GM23338 (cell line): ENCODE measurements around the gene FRS2. TPM values are rescaled to one million over a fixed set of nuclear protein-coding genes. Genes with fewer than 3 reads are reported as not detected.

Source experiments
- ZNF114 ChIP-seq: fragments of 250-450 bp; sonication (Bioruptor Pico); IDR thresholded peaks from 2 replicates; pipeline ENCODE4 v1.5.0; 2020; ENCODE audit warnings: mild to moderate bottlenecking, moderate library complexity
- polyA plus RNA-seq: library from polyadenylated mRNA; unstranded; fragments of >200 nt; fragmentation: Nextera tagmentation; extraction: Ambion mirVana; gene quantifications from 2 replicates; pipeline ENCODE4 v1.2.1, GENCODE V29; 2016
- total RNA-seq: library from RNA; depleted of rRNA; stranded (reverse); fragments of >200 nt; shearing (Covaris generic); gene quantifications from 2 replicates; pipeline ENCODE4 v1.2.3, GENCODE V29; 2014
- TF ChIP-seq, protein P1 (sequence below): fragments of 250-450 bp; sonication (Bioruptor Pico); IDR thresholded peaks from 2 replicates; pipeline ENCODE4 v1.5.0; 2020; ENCODE audit warnings: mild to moderate bottlenecking, moderate library complexity
- TF ChIP-seq, protein P2 (sequence below): IDR thresholded peaks from one replicate; pipeline ENCODE4 v1.6.1; 2018; ENCODE audit warnings: antibody characterized with exemption; ENCODE audit not compliant: unreplicated experiment
- TF ChIP-seq, protein P3 (sequence below), 2 experiments: fragments of 200-600 bp in 1 of 2; sonication (generic) in 1 of 2; conservative IDR thresholded peaks; 2 replicates each; pipeline versions ENCODE4 v1.5.1 to v1.6.1; 2016 to 2017; ENCODE audit warnings: antibody characterized with exemption in 2 of 2, low read depth in 2 of 2, mild to moderate bottlenecking in 2 of 2, moderate library complexity in 1 of 2

Gene FRS2
- total and polyA plus RNA-seq, 2 experiments from 2014 or later, result 34.3 to 45.0 TPM

DNA sequence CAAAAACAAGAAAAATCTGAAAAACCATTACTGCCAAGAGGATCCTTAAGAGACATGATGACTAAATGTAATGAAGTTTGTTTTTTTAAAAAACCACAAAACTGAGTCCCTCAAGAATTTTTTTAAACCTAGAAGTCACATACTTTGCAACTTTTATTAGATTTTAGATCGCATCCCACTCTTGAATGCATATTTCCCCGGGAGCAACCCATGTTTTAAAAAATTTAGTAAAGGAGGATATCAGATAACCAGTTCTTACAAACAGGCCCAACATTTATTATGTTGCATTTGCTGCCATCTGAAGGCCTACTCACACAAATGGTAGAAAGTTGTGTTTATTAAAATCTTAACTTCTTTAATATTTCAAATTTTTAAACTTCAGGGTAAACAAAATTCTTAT, 70.8 kb downstream of the FRS2 start (continued):
- TF ChIP-seq, protein P1, sequence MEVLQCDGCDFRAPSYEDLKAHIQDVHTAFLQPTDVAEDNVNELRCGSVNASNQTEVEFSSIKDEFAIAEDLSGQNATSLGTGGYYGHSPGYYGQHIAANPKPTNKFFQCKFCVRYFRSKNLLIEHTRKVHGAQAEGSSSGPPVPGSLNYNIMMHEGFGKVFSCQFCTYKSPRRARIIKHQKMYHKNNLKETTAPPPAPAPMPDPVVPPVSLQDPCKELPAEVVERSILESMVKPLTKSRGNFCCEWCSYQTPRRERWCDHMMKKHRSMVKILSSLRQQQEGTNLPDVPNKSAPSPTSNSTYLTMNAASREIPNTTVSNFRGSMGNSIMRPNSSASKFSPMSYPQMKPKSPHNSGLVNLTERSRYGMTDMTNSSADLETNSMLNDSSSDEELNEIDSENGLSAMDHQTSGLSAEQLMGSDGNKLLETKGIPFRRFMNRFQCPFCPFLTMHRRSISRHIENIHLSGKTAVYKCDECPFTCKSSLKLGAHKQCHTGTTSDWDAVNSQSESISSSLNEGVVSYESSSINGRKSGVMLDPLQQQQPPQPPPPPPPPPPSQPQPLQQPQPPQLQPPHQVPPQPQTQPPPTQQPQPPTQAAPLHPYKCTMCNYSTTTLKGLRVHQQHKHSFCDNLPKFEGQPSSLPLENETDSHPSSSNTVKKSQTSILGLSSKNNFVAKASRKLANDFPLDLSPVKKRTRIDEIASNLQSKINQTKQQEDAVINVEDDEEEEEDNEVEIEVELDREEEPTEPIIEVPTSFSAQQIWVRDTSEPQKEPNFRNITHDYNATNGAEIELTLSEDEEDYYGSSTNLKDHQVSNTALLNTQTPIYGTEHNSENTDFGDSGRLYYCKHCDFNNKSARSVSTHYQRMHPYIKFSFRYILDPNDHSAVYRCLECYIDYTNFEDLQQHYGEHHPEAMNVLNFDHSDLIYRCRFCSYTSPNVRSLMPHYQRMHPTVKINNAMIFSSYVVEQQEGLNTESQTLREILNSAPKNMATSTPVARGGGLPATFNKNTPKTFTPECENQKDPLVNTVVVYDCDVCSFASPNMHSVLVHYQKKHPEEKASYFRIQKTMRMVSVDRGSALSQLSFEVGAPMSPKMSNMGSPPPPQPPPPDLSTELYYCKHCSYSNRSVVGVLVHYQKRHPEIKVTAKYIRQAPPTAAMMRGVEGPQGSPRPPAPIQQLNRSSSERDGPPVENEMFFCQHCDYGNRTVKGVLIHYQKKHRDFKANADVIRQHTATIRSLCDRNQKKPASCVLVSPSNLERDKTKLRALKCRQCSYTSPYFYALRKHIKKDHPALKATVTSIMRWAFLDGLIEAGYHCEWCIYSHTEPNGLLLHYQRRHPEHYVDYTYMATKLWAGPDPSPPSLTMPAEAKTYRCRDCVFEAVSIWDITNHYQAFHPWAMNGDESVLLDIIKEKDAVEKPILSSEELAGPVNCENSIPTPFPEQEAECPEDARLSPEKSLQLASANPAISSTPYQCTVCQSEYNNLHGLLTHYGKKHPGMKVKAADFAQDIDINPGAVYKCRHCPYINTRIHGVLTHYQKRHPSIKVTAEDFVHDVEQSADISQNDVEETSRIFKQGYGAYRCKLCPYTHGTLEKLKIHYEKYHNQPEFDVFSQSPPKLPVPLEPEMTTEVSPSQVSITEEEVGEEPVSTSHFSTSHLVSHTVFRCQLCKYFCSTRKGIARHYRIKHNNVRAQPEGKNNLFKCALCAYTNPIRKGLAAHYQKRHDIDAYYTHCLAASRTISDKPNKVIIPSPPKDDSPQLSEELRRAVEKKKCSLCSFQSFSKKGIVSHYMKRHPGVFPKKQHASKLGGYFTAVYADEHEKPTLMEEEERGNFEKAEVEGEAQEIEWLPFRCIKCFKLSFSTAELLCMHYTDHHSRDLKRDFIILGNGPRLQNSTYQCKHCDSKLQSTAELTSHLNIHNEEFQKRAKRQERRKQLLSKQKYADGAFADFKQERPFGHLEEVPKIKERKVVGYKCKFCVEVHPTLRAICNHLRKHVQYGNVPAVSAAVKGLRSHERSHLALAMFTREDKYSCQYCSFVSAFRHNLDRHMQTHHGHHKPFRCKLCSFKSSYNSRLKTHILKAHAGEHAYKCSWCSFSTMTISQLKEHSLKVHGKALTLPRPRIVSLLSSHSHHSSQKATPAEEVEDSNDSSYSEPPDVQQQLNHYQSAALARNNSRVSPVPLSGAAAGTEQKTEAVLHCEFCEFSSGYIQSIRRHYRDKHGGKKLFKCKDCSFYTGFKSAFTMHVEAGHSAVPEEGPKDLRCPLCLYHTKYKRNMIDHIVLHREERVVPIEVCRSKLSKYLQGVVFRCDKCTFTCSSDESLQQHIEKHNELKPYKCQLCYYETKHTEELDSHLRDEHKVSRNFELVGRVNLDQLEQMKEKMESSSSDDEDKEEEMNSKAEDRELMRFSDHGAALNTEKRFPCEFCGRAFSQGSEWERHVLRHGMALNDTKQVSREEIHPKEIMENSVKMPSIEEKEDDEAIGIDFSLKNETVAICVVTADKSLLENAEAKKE (CRISPR knock-in tag), result no peak
- TF ChIP-seq, protein P2, sequence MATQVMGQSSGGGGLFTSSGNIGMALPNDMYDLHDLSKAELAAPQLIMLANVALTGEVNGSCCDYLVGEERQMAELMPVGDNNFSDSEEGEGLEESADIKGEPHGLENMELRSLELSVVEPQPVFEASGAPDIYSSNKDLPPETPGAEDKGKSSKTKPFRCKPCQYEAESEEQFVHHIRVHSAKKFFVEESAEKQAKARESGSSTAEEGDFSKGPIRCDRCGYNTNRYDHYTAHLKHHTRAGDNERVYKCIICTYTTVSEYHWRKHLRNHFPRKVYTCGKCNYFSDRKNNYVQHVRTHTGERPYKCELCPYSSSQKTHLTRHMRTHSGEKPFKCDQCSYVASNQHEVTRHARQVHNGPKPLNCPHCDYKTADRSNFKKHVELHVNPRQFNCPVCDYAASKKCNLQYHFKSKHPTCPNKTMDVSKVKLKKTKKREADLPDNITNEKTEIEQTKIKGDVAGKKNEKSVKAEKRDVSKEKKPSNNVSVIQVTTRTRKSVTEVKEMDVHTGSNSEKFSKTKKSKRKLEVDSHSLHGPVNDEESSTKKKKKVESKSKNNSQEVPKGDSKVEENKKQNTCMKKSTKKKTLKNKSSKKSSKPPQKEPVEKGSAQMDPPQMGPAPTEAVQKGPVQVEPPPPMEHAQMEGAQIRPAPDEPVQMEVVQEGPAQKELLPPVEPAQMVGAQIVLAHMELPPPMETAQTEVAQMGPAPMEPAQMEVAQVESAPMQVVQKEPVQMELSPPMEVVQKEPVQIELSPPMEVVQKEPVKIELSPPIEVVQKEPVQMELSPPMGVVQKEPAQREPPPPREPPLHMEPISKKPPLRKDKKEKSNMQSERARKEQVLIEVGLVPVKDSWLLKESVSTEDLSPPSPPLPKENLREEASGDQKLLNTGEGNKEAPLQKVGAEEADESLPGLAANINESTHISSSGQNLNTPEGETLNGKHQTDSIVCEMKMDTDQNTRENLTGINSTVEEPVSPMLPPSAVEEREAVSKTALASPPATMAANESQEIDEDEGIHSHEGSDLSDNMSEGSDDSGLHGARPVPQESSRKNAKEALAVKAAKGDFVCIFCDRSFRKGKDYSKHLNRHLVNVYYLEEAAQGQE, result no peak
- TF ChIP-seq ZNF114, result no peak
- TF ChIP-seq, protein P3, sequence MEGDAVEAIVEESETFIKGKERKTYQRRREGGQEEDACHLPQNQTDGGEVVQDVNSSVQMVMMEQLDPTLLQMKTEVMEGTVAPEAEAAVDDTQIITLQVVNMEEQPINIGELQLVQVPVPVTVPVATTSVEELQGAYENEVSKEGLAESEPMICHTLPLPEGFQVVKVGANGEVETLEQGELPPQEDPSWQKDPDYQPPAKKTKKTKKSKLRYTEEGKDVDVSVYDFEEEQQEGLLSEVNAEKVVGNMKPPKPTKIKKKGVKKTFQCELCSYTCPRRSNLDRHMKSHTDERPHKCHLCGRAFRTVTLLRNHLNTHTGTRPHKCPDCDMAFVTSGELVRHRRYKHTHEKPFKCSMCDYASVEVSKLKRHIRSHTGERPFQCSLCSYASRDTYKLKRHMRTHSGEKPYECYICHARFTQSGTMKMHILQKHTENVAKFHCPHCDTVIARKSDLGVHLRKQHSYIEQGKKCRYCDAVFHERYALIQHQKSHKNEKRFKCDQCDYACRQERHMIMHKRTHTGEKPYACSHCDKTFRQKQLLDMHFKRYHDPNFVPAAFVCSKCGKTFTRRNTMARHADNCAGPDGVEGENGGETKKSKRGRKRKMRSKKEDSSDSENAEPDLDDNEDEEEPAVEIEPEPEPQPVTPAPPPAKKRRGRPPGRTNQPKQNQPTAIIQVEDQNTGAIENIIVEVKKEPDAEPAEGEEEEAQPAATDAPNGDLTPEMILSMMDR (conservative IDR thresholded peaks at IDR 0.05; ENCODE audit: low read depth in 2 of 2), result no peak
